ENCODE measurements around the gene DGKB.
"Not testable (repeated sequence)": the region's sequence is repeated elsewhere in the genome, so short reads cannot be mapped to it uniquely, and the experiment has no call there.

DGKB gene

DNA sequence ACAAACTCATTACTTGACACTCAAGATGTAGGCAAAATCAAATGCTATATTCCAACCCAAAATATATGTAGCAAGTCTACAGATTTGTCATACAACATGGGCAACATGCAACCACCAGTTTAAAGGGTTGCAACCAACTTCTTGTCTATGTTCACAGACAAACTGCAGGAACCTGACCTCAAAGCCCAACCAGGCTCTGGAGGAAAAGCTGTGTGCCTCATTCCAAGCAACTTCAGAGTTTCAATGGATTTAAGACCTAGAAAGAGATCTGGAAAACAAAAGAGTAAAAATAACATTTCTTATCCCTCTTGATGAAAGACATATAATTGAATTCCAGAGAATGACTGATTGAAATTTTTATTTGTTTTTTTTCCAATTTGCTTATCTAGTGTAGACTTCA, 612.6 kb downstream of the DGKB start:
- no peak for DNase-seq (ENCODE audit: low spot score)

DNA sequence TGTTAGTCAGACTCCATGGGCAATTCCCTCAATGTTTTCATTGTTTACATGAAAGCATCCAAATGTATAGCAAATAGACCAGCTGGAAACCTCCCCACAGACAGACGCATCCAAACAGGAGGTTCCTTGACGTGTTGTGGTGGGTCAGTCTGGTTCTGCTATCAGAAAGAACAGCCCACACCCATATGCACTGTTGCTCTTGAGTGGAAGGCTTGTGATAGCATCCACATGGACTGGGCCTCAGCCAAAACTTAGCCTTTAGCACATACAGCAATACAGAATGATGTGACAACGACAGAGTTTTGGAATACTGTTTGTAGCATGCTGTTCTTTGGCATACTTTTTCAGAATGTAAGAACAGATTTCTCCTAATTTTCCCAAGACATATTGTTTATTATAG, 613.9 kb downstream of the DGKB start:
- DNase-seq (ENCODE audit: low spot score): no peak

GRCh38 chr7:14287398-14287797, 615.2 kb downstream of the DGKB start:
- DNase-seq (ENCODE audit: low spot score): no peak

DNA sequence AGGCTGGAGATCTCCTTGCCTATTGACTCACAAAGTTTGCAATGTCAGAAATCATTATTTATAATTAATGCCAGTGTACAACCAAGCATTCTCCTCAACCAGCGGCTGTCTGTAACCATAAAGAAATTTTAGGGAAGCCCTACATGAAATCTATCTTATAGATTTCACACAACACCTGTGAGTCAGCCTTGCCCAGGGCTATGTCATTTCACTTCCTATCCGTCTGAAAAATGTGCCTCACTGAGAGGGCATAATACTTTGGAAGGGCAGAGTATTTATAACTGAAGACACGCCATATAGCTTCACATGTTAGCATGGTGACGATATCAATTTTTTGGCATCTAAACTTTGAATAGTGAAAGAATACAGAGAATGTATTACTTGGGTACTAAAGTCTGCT, 616.5 kb downstream of the DGKB start:
- DNase-seq (ENCODE audit: low spot score): no peak

GRCh38 chr7:14279065-14279871, 623.3 kb downstream of the DGKB start:
- DNase-seq (ENCODE audit: low spot score): not testable (repeated sequence)

GRCh38 chr7:14275356-14275755, 627.2 kb downstream of the DGKB start:
- no peak for DNase-seq (ENCODE audit: low spot score)

DNA sequence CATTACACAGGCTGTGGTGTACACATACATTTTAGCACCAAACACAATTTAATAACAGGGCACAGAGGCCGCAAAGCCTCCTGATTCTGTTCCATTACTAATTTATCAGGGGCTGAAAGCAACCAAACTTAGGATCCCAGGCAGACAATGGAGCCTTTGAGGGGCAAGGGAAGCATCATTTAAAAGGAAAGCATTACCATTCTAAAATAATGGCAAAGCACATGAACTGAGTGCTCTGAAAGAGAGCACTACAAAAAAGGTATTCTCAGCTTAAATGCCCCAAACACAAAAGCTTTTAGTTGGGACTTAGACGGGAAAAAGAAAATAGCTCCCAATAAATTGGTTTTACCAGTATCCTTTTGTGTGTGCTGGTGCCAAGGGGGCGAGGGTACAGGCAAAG, 631.1 kb downstream of the DGKB start:
- DNase-seq (ENCODE audit: low spot score): no peak

GRCh38 chr7:14270099-14270498, 632.5 kb downstream of the DGKB start:
- DNase-seq (ENCODE audit: low spot score): no peak

DNA sequence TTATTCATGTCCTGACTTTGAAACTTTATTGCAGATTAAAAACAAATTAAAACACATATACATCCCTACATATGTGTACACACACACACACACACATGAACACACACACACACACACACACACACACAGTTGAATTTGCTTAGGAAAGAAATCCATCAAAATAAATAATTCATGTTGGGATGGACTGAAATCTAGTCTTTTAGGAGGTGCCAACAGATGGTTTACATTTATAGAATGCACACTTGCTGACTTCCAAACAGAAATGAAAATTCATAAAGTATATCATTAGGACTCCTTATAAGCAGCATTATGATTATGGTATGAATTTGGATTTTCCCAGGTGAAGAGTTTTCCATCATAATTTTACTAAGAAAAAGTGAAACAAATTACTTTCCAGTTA, 642.5 kb downstream of the DGKB start:
- DNase-seq (ENCODE audit: low spot score): no peak

DNA sequence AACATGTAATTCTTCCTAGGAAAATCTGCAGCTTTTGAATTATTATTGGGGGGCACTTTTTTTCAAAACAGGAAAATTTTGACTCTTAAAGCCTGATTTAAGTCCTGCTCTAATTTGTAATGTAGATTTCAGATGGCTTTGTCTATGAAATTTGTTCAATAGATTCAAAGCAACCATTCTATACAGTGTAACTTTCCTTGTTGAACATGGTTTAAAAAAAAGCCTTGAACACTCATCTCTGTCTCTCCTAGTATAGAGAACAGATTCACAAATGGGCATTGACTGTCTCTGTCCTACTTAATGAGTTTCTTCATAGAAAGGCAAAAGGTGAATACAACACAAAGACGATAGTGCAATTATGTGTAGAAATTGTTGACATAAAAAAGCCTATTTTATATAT, 643.7 kb downstream of the DGKB start:
- no peak for DNase-seq (ENCODE audit: low spot score)

GRCh38 chr7:14258441-14258840, 644.1 kb downstream of the DGKB start:
- no peak for DNase-seq (ENCODE audit: low spot score)

- DNase-seq (ENCODE audit: low spot score): no peak
These were observed 650.1 kb downstream of the DGKB start for GRCh38 chr7:14252458-14252857.

GRCh38 chr7:14242175-14242574, 660.4 kb downstream of the DGKB start:
- DNase-seq (ENCODE audit: low spot score): no peak

GRCh38 chr7:14236834-14237233, 665.7 kb downstream of the DGKB start:
- no peak for DNase-seq (ENCODE audit: low spot score)

GRCh38 chr7:14235056-14235455, 667.5 kb downstream of the DGKB start:
- no peak for DNase-seq (ENCODE audit: low spot score)

GRCh38 chr7:14233868-14234369, 668.6 kb downstream of the DGKB start:
- DNase-seq (ENCODE audit: low spot score): no peak

GRCh38 chr7:14233076-14233867, 669.3 kb downstream of the DGKB start:
- no peak for DNase-seq (ENCODE audit: low spot score)

- no peak for DNase-seq (ENCODE audit: low spot score)
These were observed 673.5 kb downstream of the DGKB start for GRCh38 chr7:14229047-14229446.

DNA sequence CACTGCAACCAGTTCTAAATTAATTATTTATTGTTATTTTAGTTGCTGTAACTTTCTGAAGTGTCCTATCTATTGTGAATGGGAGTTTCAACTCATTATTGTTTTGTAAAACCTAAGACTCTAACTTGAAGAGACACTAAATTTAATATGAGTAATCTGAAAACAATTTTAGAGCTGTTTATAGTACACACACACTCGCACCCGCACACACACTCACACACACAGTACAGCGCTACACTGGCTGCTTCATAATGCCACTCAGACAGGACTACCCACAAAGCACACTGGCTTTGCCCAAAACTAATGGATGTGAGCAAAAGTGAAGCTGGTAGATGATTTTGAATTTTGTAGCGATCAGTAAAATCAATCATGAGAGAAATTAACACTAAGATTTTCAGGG, 674.2 kb downstream of the DGKB start:
- DNase-seq (ENCODE audit: low spot score): no peak

- no peak for DNase-seq (ENCODE audit: low spot score)
These were observed 676.4 kb downstream of the DGKB start for GRCh38 chr7:14226126-14226525.

DNA sequence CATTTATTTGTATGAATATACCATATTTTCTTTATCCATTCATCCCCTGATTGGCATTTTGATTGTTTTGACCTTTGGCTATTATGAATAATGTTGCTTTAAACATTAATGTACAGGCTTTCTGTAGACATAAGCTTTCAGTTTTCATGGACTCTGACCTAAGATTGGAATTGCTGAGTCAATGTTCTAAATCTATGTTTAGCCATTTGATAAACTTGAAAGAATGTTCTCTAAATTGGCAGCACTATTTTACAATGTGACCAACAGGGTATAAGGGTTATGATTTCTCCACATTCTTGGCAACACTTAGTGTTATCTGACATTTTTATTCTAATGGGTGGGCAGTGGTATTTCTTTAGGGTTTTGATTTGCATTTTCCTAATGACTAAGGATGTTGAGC, 683.4 kb downstream of the DGKB start:
- DNase-seq (ENCODE audit: low spot score): no peak

GRCh38 chr7:14218338-14218737, 684.2 kb downstream of the DGKB start:
- DNase-seq (ENCODE audit: low spot score): no peak

DNA sequence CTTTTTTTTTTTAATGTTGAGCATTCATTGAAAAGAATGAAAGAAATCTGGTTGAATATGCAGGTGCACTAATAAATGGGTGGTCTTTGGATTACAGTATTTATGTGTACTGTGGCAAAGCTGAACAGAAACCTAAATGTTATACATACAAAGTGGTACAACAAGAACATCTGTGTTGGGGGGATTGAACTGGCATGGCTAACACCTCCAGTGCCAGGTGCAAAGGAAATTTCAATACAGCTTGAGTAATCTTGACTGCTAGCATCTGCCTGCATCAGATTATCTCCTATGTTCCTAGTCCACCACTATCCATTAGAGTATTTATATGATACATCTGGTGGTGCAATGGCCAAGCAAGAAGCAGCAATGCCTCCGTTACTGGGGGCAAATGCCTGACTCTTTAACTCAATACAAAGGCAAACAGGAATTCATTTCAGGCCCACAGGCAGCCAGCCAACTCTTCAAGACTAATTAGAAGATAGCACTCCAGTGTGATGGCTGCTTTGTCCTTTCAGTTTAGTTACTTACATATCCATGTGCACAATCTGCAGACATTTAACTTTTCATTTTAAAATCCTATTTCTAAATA, 692.6 kb downstream of the DGKB start:
- DNase-seq (ENCODE audit: low spot score): no peak

Measured in CD4-positive, alpha-beta T cell treated with Interleukin-6 at 100 ng/mL for 8 hours (primary cell).